ENCODE measurements around the gene KLHDC10. TPM values are rescaled to one million over a fixed set of nuclear protein-coding genes. Genes with fewer than 3 reads are reported as not detected.

KLHDC10 gene
- total and polyA plus RNA-seq, 2 experiments from 2014 or later: 5.5 to 14.7 TPM

GRCh38 chr7:130151591-130152492 lies 81.5 kb downstream of the KLHDC10 start:
- no peaks in the 10 kb centered on the region for H4K20me1 ChIP-seq (replicated peaks; ENCODE audit: insufficient read depth)
- no peak overlapping the region for H2AFZ ChIP-seq
- H3K4me1 ChIP-seq (ENCODE audit: insufficient read depth): no peaks in the 10 kb centered on the region
- Mint-ChIP-seq H3K36me3 (ENCODE audit: low read depth) (peaks cover 7% of the 10 kb centered on the region; the same call in 2 of the 3 replicates), H3K4me3 (no peak overlapping the region), H3K4me1 (peaks cover 3% of the 10 kb centered on the region; the same call in 2 of the 3 replicates), H3K27ac (no peak overlapping the region), H3K27me3 (ENCODE audit: insufficient read depth, low read depth, poor library complexity) (peaks cover 16% of the 10 kb centered on the region), H3K9me3 (peaks cover 8% of the 10 kb centered on the region)
- no peaks in the 10 kb centered on the region for H3K9me2 ChIP-seq (ENCODE audit: insufficient read depth)
- no peak overlapping the region for H3K4me3 ChIP-seq
- H3K36me3 ChIP-seq (ENCODE audit: insufficient read depth): no peaks in the 10 kb centered on the region
- no peaks in the 10 kb centered on the region for H3K27me3 ChIP-seq (ENCODE audit: insufficient read depth)
- H3F3A ChIP-seq (replicated peaks; ENCODE audit: low read depth): no peaks in the 10 kb centered on the region
- DNase-seq (ENCODE audit: low spot score) (no peak), ATAC-seq (no peak)
- no peaks in the 10 kb centered on the region for H3K79me2 ChIP-seq (replicated peaks; ENCODE audit: insufficient read depth)
- H3K27ac ChIP-seq (ENCODE audit: low read depth): no peak overlapping the region
- TF ChIP-seq REST (IDR thresholded peaks at IDR 0.05; ENCODE audit: unreplicated experiment) (no peak), STAT1 (IDR thresholded peaks at IDR 0.05; ENCODE audit: unreplicated experiment) (no peak), EZH2phosphoT487 (IDR thresholded peaks at IDR 0.05; ENCODE audit: unreplicated experiment) (no peak), ETS1 (IDR thresholded peaks at IDR 0.05) (no peak), POLR2AphosphoS5 (IDR thresholded peaks at IDR 0.05; ENCODE audit: low read depth) (no peak), ZNF114 (CRISPR knock-in tag; IDR thresholded peaks at IDR 0.05) (no peak), ZNF331 (CRISPR knock-in tag; IDR thresholded peaks at IDR 0.05; ENCODE audit: low read depth) (no peak), EZH2 (IDR thresholded peaks at IDR 0.05; ENCODE audit: low read depth, unreplicated experiment) (no peak), CREB1 (CRISPR knock-in tag; IDR thresholded peaks at IDR 0.05; ENCODE audit: low read depth) (no peak), CTCF (conservative IDR thresholded peaks at IDR 0.05; ENCODE audit: low read depth in 2 of 2) (no peak), ZNF462 (CRISPR knock-in tag; IDR thresholded peaks at IDR 0.05) (no peak), JUNB (IDR thresholded peaks at IDR 0.05; ENCODE audit: unreplicated experiment) (no peak), NANOG (IDR thresholded peaks at IDR 0.05; ENCODE audit: borderline replicate concordance) (no peak)
- no peak overlapping the region for H3K4me2 ChIP-seq
